K562 (cell line): ENCODE results near the gene SLC9B1. TPM values are rescaled to one million over a fixed set of nuclear protein-coding genes. Genes with fewer than 3 reads are reported as not detected.

Experiments used
- ATAC-seq: fragments of 200-7000 bp; cut with Tn5 transposase; 3 replicates; pipeline ENCODE4 v1.9.1; 2020; ENCODE audit warnings: moderate library complexity
- BruUV-seq: library from RNA; stranded (reverse); fragments of 400-500 nt; replicated peaks from 2 replicates; lab custom pipeline; 2021; lab: Mats Ljungman, UMichigan
- CTCF ChIA-PET: fragments of 300-600 bp; formaldehyde crosslinking; extraction: SDS; loops from one replicate; lab custom pipeline; 2021; ENCODE audit warnings: low intra/inter-chr PET ratio; lab: Yijun Ruan, JAX
- POLR2A ChIA-PET: fragments of 300-600, 350-650 bp; sonication (Branson Sonifier 250); formaldehyde crosslinking; extraction: SDS; loops from one replicate; lab custom pipeline; 2021; ENCODE audit warnings: antibody characterized with exemption, inconsistent platforms; lab: Yijun Ruan, JAX
- DNase-seq, 4 experiments: peaks; one replicate each; pipeline versions ENCODE4 v3.0.0 to v3.0.0-alpha.2; 2011 to 2018; ENCODE audit warnings: low spot score in 3 of 4, mixed read lengths in 3 of 4; ENCODE audit errors: extremely low read depth in 1 of 4
- FAIRE-seq: peaks from 2 replicates; lab custom pipeline; 2011; peaks lifted over from hg19 to GRCh38; lab: Jason Lieb, UNC
- H2AFZ ChIP-seq: 2 replicates; pipeline ENCODE4 v1.6.0; 2011; ENCODE audit warnings: low read depth, low read length, control low read depth, inconsistent platforms
- H3K27ac ChIP-seq: fragments of 200-600 bp; 3 replicates; pipeline ENCODE4 v1.8.0; 2011; ENCODE audit warnings: low read depth, mild to moderate bottlenecking, control low read depth, inconsistent platforms, low read length, moderate library complexity, mixed read lengths; ENCODE audit errors: extremely low read depth
- H3K27me3 ChIP-seq, 2 experiments: fragments of 300-600 bp in 1 of 2; 2 replicates in 1 of 2; 3 replicates in 1 of 2; pipeline versions ENCODE4 v1.6.0 to v1.8.0; 2011; ENCODE audit warnings: inconsistent platforms in 2 of 2, low read length in 2 of 2, mild to moderate bottlenecking in 1 of 2, mixed read lengths in 1 of 2, moderate library complexity in 1 of 2; ENCODE audit not compliant: control insufficient read depth in 2 of 2, insufficient read depth in 2 of 2
- H3K36me3 ChIP-seq: fragments of 300-600 bp; 3 replicates; pipeline ENCODE4 v1.8.0; 2011; ENCODE audit warnings: mild to moderate bottlenecking, low read length, inconsistent platforms; ENCODE audit not compliant: control insufficient read depth, insufficient read depth
- H3K4me1 ChIP-seq, 2 experiments: fragments of 200-600 bp in 1 of 2; replicated peaks in 1 of 2; 2 replicates in 1 of 2; 3 replicates in 1 of 2; pipeline versions ENCODE4 v1.5.1 to v1.8.0; 2011; ENCODE audit warnings: inconsistent platforms in 2 of 2, low read length in 2 of 2, mild to moderate bottlenecking in 1 of 2, mixed read lengths in 1 of 2, moderate library complexity in 1 of 2; ENCODE audit not compliant: control insufficient read depth in 2 of 2, insufficient read depth in 2 of 2
- H3K4me2 ChIP-seq: 2 replicates; pipeline ENCODE4 v1.6.1; 2011; ENCODE audit warnings: low read length, control low read depth, inconsistent platforms, mixed read lengths; ENCODE audit not compliant: insufficient read depth
- H3K4me3 ChIP-seq: fragments of 200-600 bp; sonication (generic), shearing (Covaris generic); 2 replicates; pipeline ENCODE4 v1.5.1; 2016; ENCODE audit warnings: control low read depth, inconsistent platforms
- H3K79me2 ChIP-seq: fragments of 200-600 bp; 3 replicates; pipeline ENCODE4 v1.8.0; 2011; ENCODE audit warnings: low read length, inconsistent platforms; ENCODE audit not compliant: control insufficient read depth, insufficient read depth
- H3K9ac ChIP-seq, 2 experiments: 2 replicates each; pipeline versions ENCODE4 v1.6.0 to v1.6.1; 2011; ENCODE audit warnings: low read depth in 2 of 2, low read length in 2 of 2, control low read depth in 1 of 2, inconsistent platforms in 1 of 2, mild to moderate bottlenecking in 1 of 2, mixed read lengths in 1 of 2; ENCODE audit not compliant: insufficient read depth in 1 of 2
- H3K9me1 ChIP-seq: one replicate; pipeline ENCODE4 v1.6.0; 2011; ENCODE audit warnings: inconsistent platforms, mild to moderate bottlenecking, low read length, moderate library complexity; ENCODE audit not compliant: control insufficient read depth, insufficient read depth
- H3K9me3 ChIP-seq: replicated peaks from 2 replicates; pipeline ENCODE4 v1.5.1; 2011; ENCODE audit warnings: low read depth, low read length, inconsistent platforms; ENCODE audit not compliant: control insufficient read depth, insufficient read depth
- H4K20me1 ChIP-seq: replicated peaks from 2 replicates; pipeline ENCODE4 v1.6.1; 2011; ENCODE audit warnings: low read length, inconsistent platforms, mixed read lengths; ENCODE audit not compliant: control insufficient read depth, insufficient read depth
- EHMT2 ChIP-seq: fragments of 450-650 bp; IDR thresholded peaks from 2 replicates; pipeline ENCODE4 v1.6.1; 2018; ENCODE audit warnings: antibody characterized with exemption
- HDGF ChIP-seq: fragments of 450-650 bp; IDR thresholded peaks from 2 replicates; pipeline ENCODE4 v1.6.1; 2016
- KDM1A ChIP-seq, 2 experiments: fragments of 450-650 bp; IDR thresholded peaks; 2 replicates each; pipeline ENCODE4 v1.6.1; 2016; ENCODE audit warnings: mild to moderate bottlenecking in 2 of 2
- MIER1 ChIP-seq: fragments of 450-650 bp; IDR thresholded peaks from 2 replicates; pipeline ENCODE4 v1.6.1; 2016; ENCODE audit warnings: antibody characterized with exemption, mild to moderate bottlenecking, low read depth
- NR1H2 ChIP-seq: sonication (generic); formaldehyde crosslinking; IDR thresholded peaks from 2 replicates; pipeline ENCODE4 v1.4.0; 2020; ENCODE audit warnings: mild to moderate bottlenecking, missing genetic modification reagents
- TARDBP ChIP-seq: fragments of 450-650 bp; IDR thresholded peaks from 2 replicates; pipeline ENCODE4 v1.6.1; 2016
- TEAD2 ChIP-seq: fragments of 450-650 bp; IDR thresholded peaks from 2 replicates; pipeline ENCODE4 v1.6.1; 2016; ENCODE audit warnings: missing genetic modification characterization, control low read depth, missing compliant biosample characterization
- ZKSCAN3 ChIP-seq: fragments of 250-450 bp; sonication (Bioruptor Pico); IDR thresholded peaks from 2 replicates; pipeline ENCODE4 v1.4.0; 2020
- WGBS: fragments of 100-300 bp; shearing (Covaris generic); methylation state at CpG from one replicate; pipeline ENCODE4 v1.1.6; 2016; ENCODE audit warnings: low coverage, mixed read lengths; ENCODE audit not compliant: insufficient coverage; ENCODE audit errors: missing lambda C conversion rate; 5-methylcytosine and 5-hydroxymethylcytosine counted together
- in situ Hi-C: fragments of 300-500 bp; cut with MboI; formaldehyde crosslinking; loops from 4 replicates; pipeline ENCODE4 v1.15.0; 2018; ENCODE audit warnings: inconsistent platforms, mixed read lengths
- intact Hi-C: fragments of 100-400 bp; cut with micrococcal nuclease; formaldehyde crosslinking; loops from 2 replicates; pipeline ENCODE4 v1.14.2; 2022
- polyA plus RNA-seq, 8 experiments: library from polyadenylated mRNA; depleted of rRNA in 4 of 8; stranded (reverse) in 5 of 8; unstranded in 3 of 8; fragments of >200 nt; fragmentation: Nextera tagmentation in 2 of 8; fragmentation: Illumina TruSeq in 1 of 8; extraction: Ambion mirVana in 2 of 8; extraction: Trizol in 1 of 8; gene quantifications; 2 replicates each; pipeline versions ENCODE4 v1.2.1 to v1.2.3, GENCODE V29; 2011 to 2014; ENCODE audit warnings: inconsistent platforms in 1 of 8, missing spikeins in 1 of 8
- total RNA-seq, 7 experiments: library from RNA; depleted of rRNA in 6 of 7; stranded (reverse); fragments of >200 nt in 6 of 7; fragmentation: Illumina TruSeq in 2 of 7; extraction: Trizol in 2 of 7; gene quantifications; 2 replicates each; pipeline versions ENCODE4 v1.2.1 to v1.2.3, GENCODE V29; 2011 to 2021; ENCODE audit warnings: low replicate concordance in 1 of 7
- TF ChIP-seq, protein P1 (sequence below), 2 experiments: fragments of 450-650 bp; formaldehyde crosslinking in 1 of 2; IDR thresholded peaks; 2 replicates each; pipeline versions ENCODE4 v1.4.0 to v1.6.1; 2014 to 2020; ENCODE audit warnings: mild to moderate bottlenecking in 2 of 2, borderline replicate concordance in 1 of 2, low read depth in 1 of 2
- TF ChIP-seq, protein P2 (sequence below): sonication (generic); formaldehyde crosslinking; IDR thresholded peaks from 2 replicates; pipeline ENCODE4 v1.8.0; 2022; ENCODE audit warnings: mild to moderate bottlenecking, missing genetic modification reagents
- TF ChIP-seq, protein P3 (sequence below): fragments of 450-650 bp; IDR thresholded peaks from 2 replicates; pipeline ENCODE4 v1.6.1; 2016; ENCODE audit warnings: antibody characterized with exemption
- TF ChIP-seq, protein P4 (sequence below): fragments of 450-650 bp; IDR thresholded peaks from 2 replicates; pipeline ENCODE4 v1.6.1; 2016; ENCODE audit warnings: borderline replicate concordance

SLC9B1 gene
- total and polyA plus RNA-seq, 9 of the 15 experiments (the other 6 are each of a cell fraction or from before 2014, with no cell fraction given) = 0.21 to 1.3 (median 0.51) TPM

DNA sequence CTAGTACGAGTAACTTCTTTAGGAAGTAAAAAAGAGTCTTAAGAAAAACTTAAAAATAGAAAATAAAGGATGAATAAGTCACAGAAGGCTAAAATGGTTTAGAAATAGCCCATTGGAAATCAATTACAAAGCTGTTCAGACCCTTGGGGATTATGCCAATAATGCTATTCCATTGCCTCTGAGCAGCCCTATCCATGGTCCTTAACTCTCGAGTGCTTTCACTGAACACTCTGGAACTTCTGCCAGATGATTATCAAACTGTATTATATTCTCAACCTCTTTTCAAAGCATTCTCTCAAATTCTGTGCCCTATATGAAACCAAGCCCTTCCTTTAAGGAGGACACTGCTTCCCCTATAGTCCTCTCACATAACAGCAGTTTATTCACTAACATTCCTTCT lies 17.0 kb downstream of the SLC9B1 start:
- intact Hi-C loops (no loop called here), in situ Hi-C loops (loop anchor here (10.0 kb wide), 1 partner anchor 558 kb away; no protein-coding TSS in a partner anchor)
- no TSS peak for BruUV-seq
- Histone ChIP-seq H3K4me3 (no peak overlapping the region), H2AFZ (no peak overlapping the region), H4K20me1 (no peaks in the 10 kb centered on the region), H3K27ac (no peak overlapping the region), H3K79me2 (no peaks in the 10 kb centered on the region), H3K9me3 (no peaks in the 10 kb centered on the region), H3K4me2 (no peak overlapping the region), H3K9ac (no peak overlapping the region), H3K4me1 (no peaks in the 10 kb centered on the region), H3K9me1 (no peaks in the 10 kb centered on the region), H3K27me3 (no peaks in the 10 kb centered on the region), H3K36me3 (no peaks in the 10 kb centered on the region)
- 0% methylated on average over 2 of the region's 2 CpGs for WGBS
- ChIA-PET CTCF (no interaction called here), POLR2A (no interaction called here)
- DNase-seq (no peak), FAIRE-seq (no peak), ATAC-seq (no peak)
- TF ChIP-seq, protein P1, sequence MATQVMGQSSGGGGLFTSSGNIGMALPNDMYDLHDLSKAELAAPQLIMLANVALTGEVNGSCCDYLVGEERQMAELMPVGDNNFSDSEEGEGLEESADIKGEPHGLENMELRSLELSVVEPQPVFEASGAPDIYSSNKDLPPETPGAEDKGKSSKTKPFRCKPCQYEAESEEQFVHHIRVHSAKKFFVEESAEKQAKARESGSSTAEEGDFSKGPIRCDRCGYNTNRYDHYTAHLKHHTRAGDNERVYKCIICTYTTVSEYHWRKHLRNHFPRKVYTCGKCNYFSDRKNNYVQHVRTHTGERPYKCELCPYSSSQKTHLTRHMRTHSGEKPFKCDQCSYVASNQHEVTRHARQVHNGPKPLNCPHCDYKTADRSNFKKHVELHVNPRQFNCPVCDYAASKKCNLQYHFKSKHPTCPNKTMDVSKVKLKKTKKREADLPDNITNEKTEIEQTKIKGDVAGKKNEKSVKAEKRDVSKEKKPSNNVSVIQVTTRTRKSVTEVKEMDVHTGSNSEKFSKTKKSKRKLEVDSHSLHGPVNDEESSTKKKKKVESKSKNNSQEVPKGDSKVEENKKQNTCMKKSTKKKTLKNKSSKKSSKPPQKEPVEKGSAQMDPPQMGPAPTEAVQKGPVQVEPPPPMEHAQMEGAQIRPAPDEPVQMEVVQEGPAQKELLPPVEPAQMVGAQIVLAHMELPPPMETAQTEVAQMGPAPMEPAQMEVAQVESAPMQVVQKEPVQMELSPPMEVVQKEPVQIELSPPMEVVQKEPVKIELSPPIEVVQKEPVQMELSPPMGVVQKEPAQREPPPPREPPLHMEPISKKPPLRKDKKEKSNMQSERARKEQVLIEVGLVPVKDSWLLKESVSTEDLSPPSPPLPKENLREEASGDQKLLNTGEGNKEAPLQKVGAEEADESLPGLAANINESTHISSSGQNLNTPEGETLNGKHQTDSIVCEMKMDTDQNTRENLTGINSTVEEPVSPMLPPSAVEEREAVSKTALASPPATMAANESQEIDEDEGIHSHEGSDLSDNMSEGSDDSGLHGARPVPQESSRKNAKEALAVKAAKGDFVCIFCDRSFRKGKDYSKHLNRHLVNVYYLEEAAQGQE (IDR thresholded peaks at IDR 0.05; ENCODE audit: borderline replicate concordance) = peak; percentile 93
- TF ChIP-seq, protein P1 (CRISPR knock-in tag; IDR thresholded peaks at IDR 0.05; ENCODE audit: low read depth) = no peak
- TF ChIP-seq ZKSCAN3 (CRISPR knock-in tag) = no peak
- 0 out of 2 replicates have a peak, but pooled peaks have one; percentile 47 for TF ChIP-seq MIER1
- no peak for TF ChIP-seq NR1H2 (CRISPR knock-in tag)
- peak; percentile 82 for TF ChIP-seq EHMT2
- TF ChIP-seq, protein P2, sequence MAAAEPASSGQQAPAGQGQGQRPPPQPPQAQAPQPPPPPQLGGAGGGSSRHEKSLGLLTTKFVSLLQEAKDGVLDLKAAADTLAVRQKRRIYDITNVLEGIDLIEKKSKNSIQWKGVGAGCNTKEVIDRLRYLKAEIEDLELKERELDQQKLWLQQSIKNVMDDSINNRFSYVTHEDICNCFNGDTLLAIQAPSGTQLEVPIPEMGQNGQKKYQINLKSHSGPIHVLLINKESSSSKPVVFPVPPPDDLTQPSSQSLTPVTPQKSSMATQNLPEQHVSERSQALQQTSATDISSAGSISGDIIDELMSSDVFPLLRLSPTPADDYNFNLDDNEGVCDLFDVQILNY (CRISPR knock-in tag) = no peak
- TF ChIP-seq TEAD2 (tag) = no peak
- no peak for TF ChIP-seq KDM1A (IDR thresholded peaks at IDR 0.05)
- TF ChIP-seq HDGF = no peak
- TF ChIP-seq, protein P3, sequence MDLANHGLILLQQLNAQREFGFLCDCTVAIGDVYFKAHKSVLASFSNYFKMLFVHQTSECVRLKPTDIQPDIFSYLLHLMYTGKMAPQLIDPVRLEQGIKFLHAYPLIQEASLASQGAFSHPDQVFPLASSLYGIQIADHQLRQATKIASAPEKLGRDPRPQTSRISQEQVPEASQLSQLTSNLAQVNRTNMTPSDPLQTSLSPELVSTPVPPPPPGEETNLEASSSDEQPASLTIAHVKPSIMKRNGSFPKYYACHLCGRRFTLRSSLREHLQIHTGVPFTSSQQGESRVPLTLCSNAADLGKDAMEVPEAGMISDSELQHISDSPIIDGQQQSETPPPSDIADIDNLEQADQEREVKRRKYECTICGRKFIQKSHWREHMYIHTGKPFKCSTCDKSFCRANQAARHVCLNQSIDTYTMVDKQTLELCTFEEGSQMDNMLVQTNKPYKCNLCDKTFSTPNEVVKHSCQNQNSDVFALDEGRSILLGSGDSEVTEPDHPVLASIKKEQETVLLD = no peak
- TF ChIP-seq, protein P4, sequence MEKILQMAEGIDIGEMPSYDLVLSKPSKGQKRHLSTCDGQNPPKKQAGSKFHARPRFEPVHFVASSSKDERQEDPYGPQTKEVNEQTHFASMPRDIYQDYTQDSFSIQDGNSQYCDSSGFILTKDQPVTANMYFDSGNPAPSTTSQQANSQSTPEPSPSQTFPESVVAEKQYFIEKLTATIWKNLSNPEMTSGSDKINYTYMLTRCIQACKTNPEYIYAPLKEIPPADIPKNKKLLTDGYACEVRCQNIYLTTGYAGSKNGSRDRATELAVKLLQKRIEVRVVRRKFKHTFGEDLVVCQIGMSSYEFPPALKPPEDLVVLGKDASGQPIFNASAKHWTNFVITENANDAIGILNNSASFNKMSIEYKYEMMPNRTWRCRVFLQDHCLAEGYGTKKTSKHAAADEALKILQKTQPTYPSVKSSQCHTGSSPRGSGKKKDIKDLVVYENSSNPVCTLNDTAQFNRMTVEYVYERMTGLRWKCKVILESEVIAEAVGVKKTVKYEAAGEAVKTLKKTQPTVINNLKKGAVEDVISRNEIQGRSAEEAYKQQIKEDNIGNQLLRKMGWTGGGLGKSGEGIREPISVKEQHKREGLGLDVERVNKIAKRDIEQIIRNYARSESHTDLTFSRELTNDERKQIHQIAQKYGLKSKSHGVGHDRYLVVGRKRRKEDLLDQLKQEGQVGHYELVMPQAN = no peak
- no peak for TF ChIP-seq TARDBP
